ENCODE results near the gene SH3TC1. TPM values are rescaled to one million over a fixed set of nuclear protein-coding genes. Genes with fewer than 3 reads are reported as not detected.

The SH3TC1 gene
- polyA plus RNA-seq, 3 donors = 36.9 to 85.7 (median 41.9) TPM

GRCh38 chr4:8266088-8266487 lies 67.0 kb downstream of the SH3TC1 start:
- H3K9me3 ChIP-seq (replicated peaks in 1 of 2; ENCODE audit: control insufficient read depth in 1 of 2, insufficient read depth in 1 of 2, low read length in 2 of 2) = no peaks in the 10 kb centered on the region
- peaks cover 17 to 18% (median 17%) of the 10 kb centered on the region in 3 donors for H3K27me3 Mint-ChIP-seq (ENCODE audit: low read depth in 3 of 3)
- intact Hi-C loops (cut with micrococcal nuclease) = loop anchor here in 1 of 2 donors (5.0 kb wide), 1 partner anchor 136 kb away; no protein-coding TSS in a partner anchor
- peaks cover 21% of the 10 kb centered on the region for H3K4me1 Mint-ChIP-seq
- no peaks in the 10 kb centered on the region for H3K79me2 ChIP-seq (ENCODE audit: insufficient read depth, low read length)
- no peak overlapping the region for H3K4me3 ChIP-seq (replicated peaks in 1 of 3; ENCODE audit: low read depth in 2 of 3, low read length in 3 of 3)
- H3K36me3 ChIP-seq (replicated peaks in 1 of 2; ENCODE audit: control insufficient read depth in 1 of 2, insufficient read depth in 2 of 2, low read length in 2 of 2) = no peaks in the 10 kb centered on the region
- no peak overlapping the region for H3K4me2 ChIP-seq (replicated peaks; ENCODE audit: extremely low read depth, low read length, poor library complexity, severe bottlenecking)
- peaks cover 0 to 3% (median 0%) of the 10 kb centered on the region in 7 donors for H3K9me3 Mint-ChIP-seq
- 91% methylated on average over 4 of the region's 6 CpGs for WGBS (ENCODE audit: insufficient coverage)
- no peak overlapping the region for H3K4me3 Mint-ChIP-seq
- no peaks in the 10 kb centered on the region for H3K36me3 Mint-ChIP-seq
- no peak overlapping the region for H3K9ac ChIP-seq (ENCODE audit: insufficient read depth, low read length, poor library complexity, severe bottlenecking)
- no peak for DNase-seq
- no peak overlapping the region for H3K27ac Mint-ChIP-seq
- peaks cover 0 to 16% of the 10 kb centered on the region in 2 donors for H3K27me3 ChIP-seq (ENCODE audit: control insufficient read depth in 2 of 2, insufficient read depth in 2 of 2, low read length in 2 of 2)
- H2AFZ ChIP-seq (ENCODE audit: insufficient read depth, low read depth, low read length, poor library complexity, severe bottlenecking) = no peak overlapping the region
- H3K27ac ChIP-seq (ENCODE audit: low read depth in 1 of 2, low read length in 2 of 2) = no peak overlapping the region
- H3K4me1 ChIP-seq (ENCODE audit: control insufficient read depth in 1 of 2, insufficient read depth in 2 of 2, low read length in 2 of 2) = peaks cover 13 to 28% of the 10 kb centered on the region in 2 donors
- no peak for TF ChIP-seq CTCF (IDR thresholded peaks at IDR 0.05)
- no peaks in the 10 kb centered on the region for H4K20me1 ChIP-seq (ENCODE audit: insufficient read depth, low read length)

- H3K27ac ChIP-seq (ENCODE audit: low read depth in 1 of 2, low read length in 2 of 2) = no peak overlapping the region
- H3K27me3 ChIP-seq (ENCODE audit: control insufficient read depth in 2 of 2, insufficient read depth in 2 of 2, low read length in 2 of 2) = peaks cover 0 to 19% of the 10 kb centered on the region in 2 donors
- 94% methylated on average over 5 of the region's 8 CpGs for WGBS (ENCODE audit: insufficient coverage)
- Mint-ChIP-seq H3K36me3 (no peaks in the 10 kb centered on the region), H3K27me3 (ENCODE audit: low read depth in 3 of 3) (peaks cover 18 to 22% (median 20%) of the 10 kb centered on the region in 3 donors), H3K4me3 (no peak overlapping the region), H3K4me1 (peaks cover 21% of the 10 kb centered on the region), H3K9me3 (peaks cover 0 to 3% (median 0%) of the 10 kb centered on the region in 7 donors), H3K27ac (peak overlapping the region in 1 of 7 donors; percentile 26)
- H3K4me1 ChIP-seq (ENCODE audit: control insufficient read depth in 1 of 2, insufficient read depth in 2 of 2, low read length in 2 of 2) = peaks cover 13 to 27% of the 10 kb centered on the region in 2 donors
- H3K36me3 ChIP-seq (replicated peaks in 1 of 2; ENCODE audit: control insufficient read depth in 1 of 2, insufficient read depth in 2 of 2, low read length in 2 of 2) = no peaks in the 10 kb centered on the region
- H3K9me3 ChIP-seq (replicated peaks in 1 of 2; ENCODE audit: control insufficient read depth in 1 of 2, insufficient read depth in 1 of 2, low read length in 2 of 2) = no peaks in the 10 kb centered on the region
- H3K9ac ChIP-seq (ENCODE audit: insufficient read depth, low read length, poor library complexity, severe bottlenecking) = no peak overlapping the region
- DNase-seq = no peak
- intact Hi-C loops (cut with micrococcal nuclease) = loop anchor here in 1 of 2 donors (5.0 kb wide), 1 partner anchor 136 kb away; no protein-coding TSS in a partner anchor
- no peak overlapping the region for H2AFZ ChIP-seq (ENCODE audit: insufficient read depth, low read depth, low read length, poor library complexity, severe bottlenecking)
- TF ChIP-seq CTCF (IDR thresholded peaks at IDR 0.05) = no peak
- H3K4me2 ChIP-seq (replicated peaks; ENCODE audit: extremely low read depth, low read length, poor library complexity, severe bottlenecking) = no peak overlapping the region
- no peak overlapping the region for H3K4me3 ChIP-seq (replicated peaks in 1 of 3; ENCODE audit: low read depth in 2 of 3, low read length in 3 of 3)
- H3K79me2 ChIP-seq (ENCODE audit: insufficient read depth, low read length) = no peaks in the 10 kb centered on the region
- H4K20me1 ChIP-seq (ENCODE audit: insufficient read depth, low read length) = no peaks in the 10 kb centered on the region
These were observed 67.4 kb downstream of the SH3TC1 start for GRCh38 chr4:8266508-8266907.

Measured in CD14-positive monocyte (primary cell).